NCI-H2227 (cell line): ENCODE results near the gene BBS2.
"Not testable (repeated sequence)": the region's sequence is repeated elsewhere in the genome, so short reads cannot be mapped to it uniquely, and the experiment has no call there.

Experiments used
- DNase-seq: peaks from one replicate; lab custom pipeline; 2025; ENCODE audit not compliant: unreplicated experiment; lab: John Stamatoyannopoulos, UW

The BBS2 gene

DNA sequence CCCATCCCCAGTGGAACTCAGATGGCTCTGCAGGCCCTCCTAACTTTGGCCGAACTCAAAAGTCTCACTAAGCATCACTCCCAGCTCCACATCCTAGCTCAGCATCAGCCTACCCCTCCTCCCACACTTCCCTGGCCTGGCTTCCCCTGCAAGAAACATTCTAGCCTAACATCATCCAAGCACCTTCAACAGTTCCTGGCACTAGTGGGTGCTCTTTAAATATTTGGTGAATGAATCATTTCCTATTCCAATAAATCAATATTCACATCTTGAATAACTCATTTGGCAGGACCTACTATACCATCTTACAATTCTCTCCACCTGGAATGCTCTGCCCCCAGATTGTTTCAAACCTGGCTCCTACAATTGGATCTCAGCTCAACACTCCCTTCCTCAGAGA is 11.0 kb upstream of the BBS2 start:
- no peak for DNase-seq

DNA sequence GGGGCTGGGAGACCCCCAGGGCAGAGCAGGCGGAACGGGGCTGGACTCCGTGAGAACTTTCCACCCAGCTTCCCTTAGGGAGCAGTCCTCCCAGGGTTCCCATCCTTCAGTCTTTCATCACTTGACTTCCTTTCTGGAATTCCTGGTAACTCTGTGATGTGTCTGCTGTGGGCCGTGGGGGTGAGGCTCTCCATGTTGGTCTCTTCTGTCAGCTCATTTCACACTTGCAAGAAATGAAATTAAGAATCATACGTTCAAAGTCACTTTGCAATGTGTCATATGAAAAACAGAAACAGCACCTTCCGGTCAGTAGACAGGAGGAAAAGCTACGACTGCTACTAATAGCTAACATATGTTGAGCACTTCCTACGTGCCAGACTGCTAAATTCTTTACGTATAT is 5.4 kb upstream of the BBS2 start:
- no peak for DNase-seq

DNA sequence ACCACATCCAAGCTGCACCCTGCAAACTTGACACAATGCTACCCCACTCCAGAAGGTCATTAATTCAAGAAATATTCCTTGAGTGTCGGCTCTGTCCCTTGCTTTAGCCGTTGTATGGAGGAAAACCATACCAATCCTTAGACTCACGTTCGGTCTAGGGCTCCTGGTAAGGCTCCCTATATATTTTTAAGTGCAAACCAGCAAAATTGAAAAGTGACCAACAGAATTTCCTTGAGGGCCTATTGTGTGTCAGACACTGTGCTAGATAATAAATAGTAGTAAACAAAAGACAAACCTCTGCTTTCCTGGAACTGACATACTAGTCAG is 390 bp upstream of the BBS2 start:
- DNase-seq = no peak

DNA sequence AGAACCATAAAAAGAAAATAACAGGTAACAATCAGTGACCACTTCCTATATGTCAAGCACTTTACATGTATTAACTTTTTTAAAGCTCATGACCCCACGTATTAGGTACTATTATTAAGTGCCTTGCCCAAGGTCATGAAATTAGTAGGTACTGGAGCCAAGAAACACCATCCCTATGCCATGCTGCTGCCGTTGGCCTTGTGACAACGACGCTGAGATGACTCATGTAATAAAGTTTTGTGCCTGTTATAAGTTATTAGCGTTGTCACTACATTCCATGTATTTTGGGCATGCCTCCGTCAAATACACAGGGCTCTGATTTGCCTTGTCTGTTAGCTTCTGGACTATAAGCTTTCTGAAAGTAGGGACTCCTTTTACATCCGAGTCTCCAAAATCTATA is 1.4 kb downstream of the BBS2 start:
- no peak for DNase-seq

- no peak for DNase-seq
Observed at GRCh38 chr16:56517206-56517605, 2.6 kb downstream of the BBS2 start.

GRCh38 chr16:56515665-56516064 is 4.2 kb downstream of the BBS2 start:
- no peak for DNase-seq

DNA sequence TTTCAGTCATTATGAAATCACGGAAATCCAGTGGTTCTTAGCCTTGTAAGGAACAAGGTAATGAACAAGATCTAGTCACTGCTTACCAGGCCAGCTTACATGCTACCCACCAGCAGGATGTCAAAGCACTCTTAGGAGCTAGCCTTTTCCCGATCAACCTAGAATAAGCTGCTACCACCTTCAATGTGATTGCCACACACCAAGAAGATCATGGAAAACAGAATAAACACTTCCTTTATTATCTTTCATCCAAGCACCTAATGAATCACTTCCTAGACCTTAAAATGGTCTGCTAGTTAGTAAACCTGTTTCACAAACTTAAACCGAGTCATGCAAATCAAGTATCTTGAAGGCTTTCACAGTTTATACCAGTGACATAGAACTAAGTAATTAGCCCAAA is 5.0 kb downstream of the BBS2 start:
- DNase-seq = no peak

DNA sequence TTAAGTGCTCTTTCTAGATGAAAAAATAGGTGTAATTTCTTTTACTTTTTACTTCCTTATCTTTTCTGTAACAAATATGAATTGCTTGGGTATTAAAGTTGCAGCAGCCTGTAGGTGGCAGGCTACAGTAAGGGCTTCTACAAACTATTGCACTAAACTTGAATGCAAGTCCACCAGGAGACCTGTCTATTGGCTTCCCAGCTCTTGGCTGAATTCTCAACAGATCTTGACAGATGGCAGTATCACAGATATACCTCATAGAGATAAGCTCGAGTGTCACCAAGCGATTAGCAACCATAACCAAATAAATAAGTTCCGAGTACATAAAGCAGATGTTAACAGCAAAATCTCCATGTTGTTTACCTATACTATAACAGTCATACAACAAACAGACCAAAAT is 5.9 kb downstream of the BBS2 start:
- peak; percentile 15 for DNase-seq

GRCh38 chr16:56513091-56513490 is 6.7 kb downstream of the BBS2 start:
- DNase-seq = no peak

DNA sequence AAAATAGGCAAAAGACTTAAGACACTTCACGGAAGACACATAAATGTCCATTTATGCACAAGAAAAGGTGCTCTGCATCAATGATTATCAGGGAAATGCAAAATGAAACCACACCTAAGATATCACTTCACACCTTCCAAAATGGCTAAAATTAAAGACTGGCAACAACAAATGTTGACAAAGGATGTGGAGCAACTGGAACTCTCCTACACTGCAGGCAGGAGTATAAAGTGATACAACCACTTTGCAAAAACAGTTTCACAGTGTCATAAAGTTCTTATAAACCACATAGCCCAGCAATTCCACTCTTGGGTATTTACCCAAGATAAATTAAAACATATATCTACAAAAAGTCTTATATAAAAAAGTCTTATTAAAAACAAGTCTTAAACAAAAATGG is 7.8 kb downstream of the BBS2 start:
- DNase-seq = no peak

DNA sequence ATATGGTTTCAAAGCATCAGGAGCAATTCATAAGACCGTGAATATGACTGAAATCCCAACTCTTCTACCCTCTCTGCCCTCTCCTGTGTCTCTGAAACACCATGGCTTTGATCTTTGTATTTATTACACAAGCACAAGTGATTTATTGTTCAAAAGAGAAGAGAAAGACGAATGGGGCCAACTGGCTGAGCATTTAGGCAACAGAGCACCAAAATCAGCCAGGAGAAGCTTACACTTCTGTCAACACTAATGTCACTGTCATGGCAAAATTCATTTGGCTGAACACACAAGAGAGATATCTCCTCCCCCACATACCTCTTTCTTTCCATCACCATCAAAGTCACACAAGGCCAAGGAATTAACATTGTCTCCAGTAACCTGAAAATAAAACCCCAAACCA is 9.3 kb downstream of the BBS2 start:
- no peak for DNase-seq

- DNase-seq = no peak
Observed at GRCh38 chr16:56506941-56507340, 12.9 kb downstream of the BBS2 start.

DNA sequence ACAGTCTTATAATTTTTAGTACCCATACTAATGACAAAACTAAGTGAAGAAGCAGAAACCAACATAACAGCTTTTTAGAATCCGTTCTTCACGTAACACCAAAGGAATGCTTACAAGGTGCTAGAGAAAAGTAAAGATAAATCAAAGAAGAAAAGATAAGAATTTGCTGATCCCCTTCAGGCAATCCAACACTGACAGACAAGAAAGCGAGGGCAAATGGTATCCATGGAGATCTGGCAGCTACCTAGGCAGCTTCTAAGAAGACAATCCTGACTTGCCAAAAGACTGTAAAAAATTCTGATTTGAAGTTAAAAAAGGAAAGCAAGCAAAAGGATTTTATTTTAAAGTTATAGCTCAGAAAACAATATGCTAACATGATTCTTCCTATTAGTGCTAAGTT is 14.6 kb downstream of the BBS2 start:
- no peak for DNase-seq

DNA sequence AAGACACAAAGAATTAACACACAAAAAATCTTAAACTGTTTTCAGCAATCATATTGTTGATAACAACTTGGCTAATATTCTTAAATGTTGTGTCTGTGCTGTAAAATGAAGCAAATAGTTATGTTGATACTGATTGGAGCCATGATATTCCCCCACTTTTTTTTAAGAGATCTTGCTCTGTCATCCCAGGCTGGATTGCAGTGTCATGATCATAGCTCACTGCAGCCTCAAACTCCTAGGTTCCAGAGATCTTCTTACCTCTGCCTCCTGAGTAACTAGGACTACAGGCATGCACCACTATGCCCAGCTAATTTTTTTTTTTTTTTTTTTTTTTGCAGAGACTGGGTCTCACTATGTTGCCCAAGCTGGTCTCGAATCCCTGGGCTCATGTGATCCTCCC is 26.0 kb downstream of the BBS2 start:
- DNase-seq = no peak

DNA sequence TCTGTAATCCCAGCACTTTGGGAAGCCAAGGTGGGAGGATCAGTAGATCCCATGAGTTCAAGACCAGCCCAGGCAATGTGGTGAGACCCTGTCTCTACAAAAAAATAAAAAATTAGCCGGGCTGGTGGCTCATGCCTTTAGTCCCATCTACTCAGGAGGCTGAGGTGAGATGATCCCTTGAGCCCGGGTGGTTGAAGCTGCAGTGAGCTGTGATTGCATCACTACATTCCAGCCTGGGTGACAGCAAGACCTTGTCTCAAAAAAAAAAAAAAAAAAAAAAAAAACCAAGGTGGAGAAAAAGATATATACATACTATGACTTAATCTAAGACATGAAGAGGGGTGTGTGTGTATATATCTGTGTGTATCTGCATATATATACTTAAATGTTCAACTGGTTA is 26.7 kb downstream of the BBS2 start:
- no peak for DNase-seq

GRCh38 chr16:56491657-56492261 is 28.1 kb downstream of the BBS2 start:
- DNase-seq = no peak

DNA sequence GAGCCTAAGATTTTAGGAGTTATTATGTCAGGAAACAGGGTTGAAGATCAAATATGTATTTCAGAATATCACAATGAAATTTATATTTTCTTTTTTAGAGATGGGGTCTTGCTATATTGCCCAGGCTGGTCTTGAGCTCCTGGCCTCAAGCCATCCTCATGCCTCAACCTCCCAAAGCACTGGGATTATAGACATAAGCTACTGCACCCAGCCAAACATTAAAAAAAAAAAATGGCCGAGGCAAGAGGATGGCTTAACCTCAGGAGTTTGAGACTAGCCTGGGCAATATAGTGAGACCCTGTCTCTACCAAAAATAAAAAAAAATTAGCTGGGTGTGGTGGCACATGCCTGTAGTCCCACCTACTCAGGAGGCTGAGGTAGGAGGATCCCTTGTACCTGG is 31.0 kb downstream of the BBS2 start:
- not testable (repeated sequence) for DNase-seq

GRCh38 chr16:56488035-56488434 is 31.8 kb downstream of the BBS2 start:
- no peak for DNase-seq

- no peak for DNase-seq
Observed at GRCh38 chr16:56483394-56483793, 36.4 kb downstream of the BBS2 start.

- DNase-seq = no peak
Observed at GRCh38 chr16:56482683-56483236, 37.1 kb downstream of the BBS2 start.

DNA sequence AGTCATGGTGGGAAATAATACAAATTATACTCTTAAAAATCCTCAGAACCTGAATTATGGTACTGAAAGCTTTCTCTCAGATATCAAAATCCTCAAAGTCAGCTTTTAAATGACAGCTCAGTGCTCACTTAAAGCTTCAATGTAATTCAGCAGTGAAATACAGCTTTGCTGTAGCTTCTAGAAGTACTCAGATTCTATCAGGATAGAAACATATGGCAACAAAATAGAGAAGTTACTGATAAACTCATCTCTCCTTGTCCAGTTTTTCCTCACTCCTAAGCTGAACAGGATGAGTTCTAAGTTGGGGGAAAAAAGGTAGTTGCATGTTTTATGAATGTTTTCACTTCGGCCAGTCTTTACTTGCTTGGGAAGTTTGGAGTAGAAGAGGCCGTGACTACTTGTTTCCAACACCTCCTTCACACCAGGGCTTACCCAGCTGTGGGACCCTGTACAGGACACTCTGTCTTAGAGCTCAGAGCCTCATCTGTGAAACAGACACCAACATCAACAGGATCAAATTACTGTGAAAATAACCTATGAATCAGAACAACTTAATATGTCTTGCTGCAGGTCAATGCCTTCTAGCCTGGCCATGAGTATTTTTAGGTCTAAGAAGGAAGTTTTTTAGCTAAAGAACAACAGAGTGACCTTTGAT is 38.2 kb downstream of the BBS2 start:
- no peak for DNase-seq

- peak; percentile 47 for DNase-seq
Observed at GRCh38 chr16:56480776-56481467, 38.9 kb downstream of the BBS2 start.
